HG03460 (cell line): ENCODE results near the gene TAAR8.
"Not testable (repeated sequence)": the region's sequence is repeated elsewhere in the genome, so short reads cannot be mapped to it uniquely, and the experiment has no call there.

Experiments
- ATAC-seq: cut with Tn5 transposase; IDR thresholded peaks from one replicate; pipeline ENCODE4 v1.9.1; 2021; ENCODE audit not compliant: unreplicated experiment

The TAAR8 gene, protein sequence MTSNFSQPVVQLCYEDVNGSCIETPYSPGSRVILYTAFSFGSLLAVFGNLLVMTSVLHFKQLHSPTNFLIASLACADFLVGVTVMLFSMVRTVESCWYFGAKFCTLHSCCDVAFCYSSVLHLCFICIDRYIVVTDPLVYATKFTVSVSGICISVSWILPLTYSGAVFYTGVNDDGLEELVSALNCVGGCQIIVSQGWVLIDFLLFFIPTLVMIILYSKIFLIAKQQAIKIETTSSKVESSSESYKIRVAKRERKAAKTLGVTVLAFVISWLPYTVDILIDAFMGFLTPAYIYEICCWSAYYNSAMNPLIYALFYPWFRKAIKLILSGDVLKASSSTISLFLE

DNA sequence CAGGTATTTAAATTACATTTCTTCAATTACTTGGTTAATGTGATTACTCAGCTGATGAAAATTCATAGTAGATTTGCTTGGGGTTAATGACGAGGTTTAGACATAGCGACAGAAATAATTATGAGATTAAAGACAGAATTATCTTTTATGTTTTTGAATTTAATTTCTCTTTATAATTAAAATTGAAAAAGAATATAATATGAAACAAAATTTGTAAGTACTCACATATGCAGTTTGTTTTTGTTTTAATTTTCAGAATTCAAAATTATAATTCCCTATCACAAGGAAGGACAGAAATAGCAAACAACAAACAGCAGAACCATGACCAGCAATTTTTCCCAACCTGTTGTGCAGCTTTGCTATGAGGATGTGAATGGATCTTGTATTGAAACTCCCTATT, at the start of gene TAAR8:
TAAR8 (plus strand) TSS at position 301 of the 400 bp plus-strand sequence; CDS start at position 322, 21 bp downstream.
- no peak for ATAC-seq

DNA sequence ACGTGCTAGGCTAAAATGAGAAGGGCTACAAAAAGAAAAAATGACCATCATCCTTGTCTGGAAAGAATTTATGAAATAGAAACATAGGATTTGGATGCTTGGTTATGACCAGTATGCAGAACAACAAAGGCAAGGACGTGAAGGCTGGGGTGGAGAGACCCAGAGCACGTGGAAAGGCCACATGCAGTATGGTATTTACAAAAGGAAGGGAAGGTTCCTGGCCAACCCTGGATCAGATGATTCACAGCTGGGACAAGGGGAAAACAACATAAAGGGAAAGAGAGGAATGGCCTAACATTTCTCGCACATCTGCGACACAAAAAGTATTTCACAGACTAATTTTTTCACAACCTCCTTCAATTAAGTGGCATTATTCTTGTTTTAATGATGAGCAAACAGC, 47.7 kb upstream of the TAAR8 start:
- no peak for ATAC-seq

DNA sequence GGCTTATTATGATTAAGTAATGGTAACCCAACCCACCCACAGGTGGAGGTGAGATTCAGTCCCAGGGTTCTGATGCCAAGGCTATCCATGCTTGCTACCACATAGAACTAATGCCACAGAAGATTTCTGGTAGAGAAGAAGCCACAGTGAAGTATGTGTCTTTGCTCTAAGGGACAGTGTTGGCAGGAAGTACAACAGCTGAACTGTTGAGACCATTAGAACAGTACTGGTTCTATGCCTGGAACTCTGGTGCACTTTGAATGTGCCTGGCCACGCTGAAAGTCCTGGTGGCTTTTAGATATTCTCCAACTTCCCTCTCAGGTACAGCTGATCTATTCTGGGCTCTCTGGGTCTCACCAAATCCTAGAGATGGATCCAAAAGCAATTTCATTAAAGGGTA, 47.3 kb upstream of the TAAR8 start:
- ATAC-seq: peak; percentile 48

DNA sequence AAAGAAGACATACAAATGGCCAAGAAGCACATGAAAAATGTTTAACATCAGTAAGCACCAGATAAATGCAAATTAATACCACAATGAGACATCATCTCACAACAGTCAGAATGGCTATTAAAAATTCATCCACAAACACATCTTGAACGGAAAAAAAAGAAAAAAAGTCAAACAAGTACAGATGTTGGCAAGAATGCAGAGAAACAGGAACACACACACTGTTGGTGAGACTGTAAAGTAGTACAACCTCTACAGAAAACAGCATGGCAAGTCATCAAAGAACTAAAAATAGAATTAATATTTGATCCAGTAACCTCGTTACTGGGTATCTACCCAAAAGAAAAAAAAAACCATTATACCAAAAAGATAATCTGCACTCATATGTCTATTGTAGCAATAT, 46.0 kb upstream of the TAAR8 start:
- ATAC-seq: no peak

DNA sequence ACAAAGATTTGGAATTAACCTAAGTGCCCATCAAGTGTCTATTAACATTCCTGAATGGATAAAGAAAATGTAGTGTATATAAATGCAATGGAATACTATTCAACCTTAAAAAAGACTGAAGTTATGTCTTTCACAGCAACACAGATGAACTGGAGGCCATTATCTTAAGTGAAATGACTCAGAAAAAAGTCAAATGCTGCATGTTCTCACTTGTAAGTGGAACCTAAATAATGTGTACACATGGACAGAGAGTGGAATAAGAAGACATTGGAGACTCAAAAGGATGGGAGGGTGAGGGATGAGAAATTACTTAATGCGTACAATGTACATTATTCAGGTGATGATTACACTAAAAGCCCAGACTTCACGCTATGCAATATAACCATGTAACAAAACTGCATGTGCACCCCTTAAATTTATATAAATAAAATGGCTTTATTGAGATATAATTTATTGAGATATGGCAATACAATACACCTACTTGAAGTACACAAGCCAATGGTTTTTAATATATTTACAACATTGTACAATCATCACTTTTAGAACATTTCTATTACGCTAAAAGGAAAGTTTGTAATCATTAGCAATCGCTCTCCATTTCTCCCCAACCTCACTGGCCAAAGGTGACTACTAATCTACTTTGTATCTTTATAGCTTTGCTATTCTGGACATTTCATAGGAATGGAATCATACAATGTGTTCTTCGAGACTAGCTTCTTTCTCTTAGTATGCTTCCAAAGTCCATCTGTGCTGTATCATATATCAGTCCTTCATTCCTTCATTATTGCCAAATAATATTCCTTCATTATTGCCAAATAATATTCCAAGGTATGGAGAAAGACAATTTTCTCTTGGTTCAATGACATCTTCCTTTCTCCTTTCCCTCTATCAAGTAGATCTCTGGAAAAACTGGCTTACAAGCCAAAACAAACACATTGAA, 45.3 kb upstream of the TAAR8 start:
- no peak for ATAC-seq

DNA sequence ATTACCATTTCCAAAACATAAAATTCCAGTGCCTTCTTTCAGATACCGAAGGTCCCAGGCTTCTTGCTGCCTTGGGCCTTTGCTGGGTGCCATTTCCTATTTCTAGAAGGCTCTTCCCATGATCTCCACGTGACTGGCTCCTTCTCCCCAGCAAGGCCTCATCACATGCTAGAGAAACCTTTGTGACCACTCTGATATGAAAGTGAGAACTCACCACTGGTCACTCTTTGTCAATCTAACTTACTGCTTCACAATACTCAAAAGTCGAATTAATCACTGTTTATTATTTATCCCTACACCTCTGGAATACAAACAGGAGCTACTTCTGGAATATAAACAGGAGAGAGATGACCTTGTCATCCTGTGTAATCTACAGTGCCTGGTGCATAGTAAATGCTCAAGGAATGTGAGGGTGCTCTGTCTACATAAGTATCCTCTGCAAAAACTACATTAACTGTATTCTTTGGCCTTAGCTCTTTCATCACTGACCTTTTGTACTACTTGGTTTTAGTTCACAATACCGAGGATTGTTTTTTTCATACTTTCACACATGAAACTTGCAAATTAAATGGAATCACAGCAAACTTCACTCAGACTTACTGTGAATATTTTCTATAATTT, 41.2 kb upstream of the TAAR8 start:
- peak; percentile 11 for ATAC-seq

DNA sequence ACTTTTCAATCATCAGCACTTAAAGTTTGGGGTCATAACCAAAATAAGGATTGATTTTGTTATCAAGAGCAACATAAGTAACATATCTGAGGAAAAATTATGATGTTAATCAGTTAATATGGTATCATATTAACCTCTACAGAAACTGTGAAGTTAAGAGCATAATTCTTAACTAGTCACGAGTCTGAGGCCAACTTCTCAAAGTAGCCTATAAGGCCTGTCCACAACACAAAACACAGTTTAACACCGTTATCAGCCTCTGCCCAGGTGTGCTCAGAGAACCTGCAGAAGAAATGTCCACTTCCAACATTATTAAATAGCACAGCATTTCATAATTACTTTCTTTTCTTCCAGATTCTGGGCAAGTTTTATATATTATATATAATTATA, 40.6 kb upstream of the TAAR8 start:
- peak; percentile 28 for ATAC-seq

DNA sequence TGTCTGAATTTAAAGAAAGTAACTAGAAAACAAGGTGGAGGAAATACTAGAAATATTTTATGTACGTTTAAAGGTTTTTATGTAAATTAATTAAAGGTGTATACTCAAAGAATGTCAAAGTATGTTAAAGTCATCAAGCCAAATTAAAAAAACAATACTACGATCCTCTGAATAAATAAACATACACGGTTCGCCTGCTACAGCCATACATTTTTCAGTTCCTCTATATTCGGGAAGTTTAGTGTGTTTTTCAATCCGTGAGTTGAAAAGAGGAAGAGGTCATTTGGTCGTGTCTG, 40.2 kb upstream of the TAAR8 start:
- no peak for ATAC-seq

DNA sequence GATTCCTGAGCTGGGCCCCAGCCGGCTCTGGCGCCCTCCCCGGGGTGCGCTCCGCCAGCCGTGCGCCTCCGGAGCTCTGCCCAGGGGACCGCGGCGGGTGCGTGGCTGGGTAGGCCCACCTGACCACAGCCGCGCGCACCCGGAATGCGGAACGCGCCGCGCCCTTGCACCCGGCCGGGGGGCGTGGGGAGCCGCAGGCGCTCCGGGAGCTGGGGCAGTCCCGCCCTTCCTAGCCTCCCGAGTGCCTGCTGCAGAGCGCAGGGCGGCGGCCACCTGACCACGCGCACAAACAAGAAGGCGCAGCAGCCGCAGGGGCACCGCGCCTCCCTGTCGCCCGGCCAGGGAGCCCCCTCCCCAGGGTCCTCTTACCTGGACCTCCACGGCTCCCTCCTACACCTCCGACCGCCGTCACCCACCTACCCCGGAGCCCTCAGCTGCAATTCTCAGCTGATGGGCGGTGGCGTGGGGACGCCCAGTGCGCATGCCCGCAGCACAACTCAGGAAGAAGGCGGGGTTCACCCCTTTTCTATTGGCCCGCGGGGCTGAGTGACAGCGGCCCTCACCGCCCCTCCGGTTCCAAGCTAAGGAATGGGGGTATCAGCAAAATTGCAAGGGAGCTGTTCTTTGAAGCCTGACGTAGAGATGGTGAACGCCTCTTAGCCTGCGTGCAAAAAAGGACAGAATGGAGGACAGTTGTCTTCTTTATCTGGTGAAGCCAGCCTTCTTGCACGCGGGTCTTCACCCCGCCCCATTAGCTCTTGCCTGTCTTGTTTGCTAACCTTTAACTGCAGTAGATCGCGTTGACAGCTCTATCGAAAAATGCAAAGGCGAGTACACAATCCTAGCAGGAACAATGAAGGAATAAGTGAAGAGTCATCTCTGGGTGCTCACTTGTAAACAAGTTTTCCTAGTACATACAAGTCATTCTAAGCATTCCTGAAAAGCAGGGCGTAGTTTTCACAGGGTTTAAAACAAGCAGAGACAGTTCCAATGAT, 39.5 kb upstream of the TAAR8 start, which contains the start of gene STX7:
STX7 (minus strand) TSS at position 479 of the 995 bp plus-strand sequence. CDS start 9,586 bp downstream, outside the sequence.
- ATAC-seq: peak; percentile 86

DNA sequence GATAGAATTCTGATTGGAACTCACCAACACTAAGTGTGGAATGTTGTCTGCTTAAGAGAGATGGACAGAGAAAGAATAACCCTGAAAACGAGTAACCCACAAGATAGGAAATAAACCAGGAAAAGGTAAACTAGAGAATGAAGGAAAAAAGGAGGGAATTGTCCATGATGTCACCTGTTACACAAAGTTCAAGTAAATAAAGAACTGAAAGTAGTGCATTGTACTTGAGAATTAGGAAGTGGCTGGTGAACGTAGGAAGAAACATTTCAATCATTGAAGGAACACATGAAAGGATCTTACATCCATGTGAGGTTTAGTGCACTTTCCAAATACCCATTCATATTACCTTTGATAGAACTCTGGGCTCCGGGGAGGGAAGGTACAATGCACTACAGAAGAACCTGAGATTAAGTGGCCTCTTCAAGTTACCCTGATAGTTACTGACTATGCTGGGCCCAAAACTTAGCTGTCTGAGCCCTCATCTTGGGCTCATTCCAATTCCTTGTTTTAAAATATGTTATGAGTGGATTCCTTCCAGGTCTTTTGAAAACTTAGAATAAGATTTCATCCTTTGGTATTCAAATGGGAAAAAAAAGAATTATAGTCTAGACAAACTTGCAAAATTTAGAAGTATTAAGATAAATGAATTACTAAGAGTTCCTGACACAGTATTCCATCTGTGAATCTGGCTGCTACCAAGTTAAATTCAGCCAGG, 38.5 kb upstream of the TAAR8 start:
- ATAC-seq: no peak

DNA sequence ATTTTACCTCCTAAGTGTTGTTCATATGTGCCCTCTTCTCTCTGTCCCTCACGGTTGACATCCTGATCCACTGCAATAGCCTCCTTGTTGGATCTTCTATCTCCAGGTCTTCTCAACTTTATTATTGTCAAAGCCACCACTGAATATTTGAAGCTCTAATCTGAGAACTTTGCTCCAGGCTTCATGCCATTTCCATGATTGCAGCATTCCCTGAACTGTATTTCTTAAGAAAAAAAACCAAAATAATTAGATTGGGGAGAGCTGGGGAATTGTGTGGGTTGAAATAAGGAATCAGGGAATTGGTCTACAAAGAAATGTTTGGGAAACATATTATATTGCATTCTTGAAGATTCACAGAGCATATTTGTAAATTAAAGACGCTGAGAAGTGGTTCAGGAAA, 37.1 kb upstream of the TAAR8 start:
- ATAC-seq: no peak

DNA sequence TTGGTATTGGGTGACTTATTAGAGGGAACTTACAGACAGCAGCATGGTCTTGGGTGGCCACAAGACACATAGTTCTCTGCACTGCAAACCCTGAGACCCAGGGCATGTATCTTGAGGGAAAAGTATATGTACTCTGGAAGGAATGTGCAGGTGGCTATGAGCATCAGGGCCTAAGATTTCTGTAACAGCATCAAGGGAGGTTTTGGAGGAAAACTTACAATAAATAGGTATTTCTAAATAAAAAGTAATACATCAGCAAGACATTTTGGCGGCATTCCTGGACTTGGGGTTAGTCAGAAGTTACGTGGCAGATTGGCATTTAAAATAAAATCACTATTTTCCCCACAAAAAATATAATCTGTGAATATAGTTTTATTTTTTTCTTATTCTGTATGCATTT, 31.5 kb upstream of the TAAR8 start:
- no peak for ATAC-seq

DNA sequence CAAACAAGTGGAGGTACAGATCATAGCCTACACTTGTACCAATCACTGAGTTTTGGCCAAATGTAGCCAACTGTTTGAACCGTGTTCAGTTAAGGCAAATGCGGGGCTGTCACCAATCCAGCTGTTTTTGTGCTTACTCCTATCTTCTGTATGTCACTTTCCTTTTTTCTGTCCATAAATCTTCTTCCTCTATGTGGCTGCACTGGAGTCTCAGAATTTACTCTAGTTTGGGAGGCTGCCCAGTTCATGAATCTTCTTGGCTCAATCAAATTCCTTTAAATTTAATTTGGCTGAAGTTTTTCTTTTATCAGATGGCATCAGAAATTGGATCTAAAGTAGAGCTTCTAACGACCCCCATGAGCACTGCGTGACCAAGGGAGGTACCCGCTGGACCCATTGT, 27.8 kb upstream of the TAAR8 start:
- ATAC-seq: no peak

DNA sequence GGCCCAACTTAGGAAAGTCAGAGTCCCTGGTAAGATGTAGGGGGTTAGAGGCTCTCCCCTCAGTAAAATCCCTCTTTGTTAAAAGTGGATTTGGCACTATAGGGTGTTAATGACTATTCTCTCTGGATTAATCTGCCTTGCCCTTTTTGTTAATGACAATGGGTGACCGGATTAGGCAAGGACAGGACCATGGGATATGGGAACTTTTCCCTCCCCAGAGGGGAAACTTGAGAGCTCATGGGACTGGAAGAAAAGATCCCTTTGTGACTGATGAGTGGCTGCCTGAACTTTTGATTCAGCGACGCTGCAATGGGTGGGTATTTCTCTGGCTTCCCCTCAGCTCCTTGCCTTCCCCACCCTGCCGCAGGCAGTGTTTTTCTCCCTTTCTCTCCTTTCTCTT, 26.6 kb upstream of the TAAR8 start:
- no peak for ATAC-seq

DNA sequence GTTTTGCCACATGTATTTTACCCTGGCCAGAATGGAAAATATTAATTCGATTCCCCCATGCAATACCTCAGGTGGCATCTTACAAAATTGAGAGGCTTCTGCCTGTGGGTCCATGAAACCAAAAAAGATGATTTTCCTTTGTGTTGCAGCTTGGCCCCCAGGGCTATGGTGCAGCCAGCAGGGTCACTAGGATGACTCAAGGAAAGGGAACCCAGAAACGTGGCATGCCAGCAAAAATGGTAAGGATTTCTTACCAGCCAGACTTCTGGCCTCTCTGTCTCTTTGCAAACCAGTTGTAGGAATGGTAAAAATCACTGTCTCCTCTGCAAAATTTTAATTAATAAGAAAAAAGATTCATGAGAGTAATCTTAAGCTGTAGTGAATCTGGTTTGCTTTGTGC, 26.0 kb upstream of the TAAR8 start:
- no peak for ATAC-seq

DNA sequence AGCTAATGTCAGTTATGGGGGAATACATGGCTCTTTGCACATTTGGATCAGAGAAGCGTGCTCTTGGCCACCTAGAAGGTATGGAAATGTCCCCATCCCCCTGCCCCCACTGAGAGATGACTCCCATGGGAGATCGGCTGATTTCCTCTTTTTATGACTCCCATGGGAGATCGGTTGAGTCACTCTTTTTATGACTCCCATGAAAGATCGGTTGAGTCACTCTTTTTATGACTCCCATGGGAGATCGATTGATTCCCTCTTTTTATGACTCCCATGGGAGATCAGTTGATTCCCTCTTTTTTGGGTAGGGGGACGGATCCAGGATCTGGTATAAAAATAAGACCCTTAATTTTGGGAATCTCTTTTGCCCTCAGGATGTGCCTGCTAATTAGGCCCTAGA, 24.7 kb upstream of the TAAR8 start:
- no peak for ATAC-seq

DNA sequence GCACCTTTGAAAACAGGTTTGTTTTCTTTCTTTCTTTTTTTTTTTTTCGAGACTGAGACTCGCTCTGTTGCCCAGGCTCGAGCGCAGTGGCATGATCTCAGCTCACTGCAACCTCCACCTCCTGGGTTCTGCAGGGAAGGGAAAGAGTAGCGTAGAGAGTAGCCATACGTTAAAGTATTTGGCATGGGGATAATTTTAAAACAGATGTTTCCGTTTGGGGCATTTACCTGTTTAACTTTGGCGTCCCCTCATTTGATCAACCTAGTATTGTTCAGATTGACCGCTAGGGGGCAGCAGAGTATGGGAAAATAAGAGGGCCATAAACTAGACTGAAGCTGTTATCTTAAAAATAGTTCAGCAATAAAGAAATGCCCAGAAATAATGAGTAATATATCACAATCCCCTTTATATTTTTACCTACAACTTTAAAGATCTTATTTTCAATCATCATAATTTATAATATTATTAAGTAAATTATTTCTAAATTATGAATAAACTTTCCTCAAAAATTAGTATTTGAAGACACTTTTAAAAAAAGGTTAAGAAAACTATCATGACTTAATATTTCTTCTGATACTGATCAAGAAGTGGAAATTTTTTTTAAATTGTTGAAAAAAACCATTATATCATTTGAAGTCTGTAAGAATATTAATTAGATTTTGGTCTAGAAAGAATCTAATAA, 22.0 kb upstream of the TAAR8 start:
- peak; percentile 91 for ATAC-seq

DNA sequence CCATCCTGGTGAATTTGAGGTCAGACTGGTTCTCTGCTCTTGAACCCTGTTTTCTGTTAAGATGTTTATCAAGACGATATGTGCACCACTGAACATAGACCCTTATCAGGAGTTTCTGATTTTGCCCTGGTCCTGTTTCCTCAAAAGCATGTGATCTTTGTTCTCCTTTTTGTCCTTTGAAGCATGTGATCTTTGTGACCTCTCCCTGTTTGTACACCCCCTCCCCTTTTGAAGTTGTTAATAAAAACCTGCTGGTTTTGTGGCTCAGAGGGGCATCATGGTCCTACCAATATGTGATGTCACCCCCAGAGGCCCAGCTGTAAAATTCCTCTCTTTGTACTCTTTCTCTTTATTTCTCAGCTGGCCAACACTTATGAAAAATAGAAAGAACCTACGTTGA, 17.9 kb upstream of the TAAR8 start:
- not testable (repeated sequence) for ATAC-seq

DNA sequence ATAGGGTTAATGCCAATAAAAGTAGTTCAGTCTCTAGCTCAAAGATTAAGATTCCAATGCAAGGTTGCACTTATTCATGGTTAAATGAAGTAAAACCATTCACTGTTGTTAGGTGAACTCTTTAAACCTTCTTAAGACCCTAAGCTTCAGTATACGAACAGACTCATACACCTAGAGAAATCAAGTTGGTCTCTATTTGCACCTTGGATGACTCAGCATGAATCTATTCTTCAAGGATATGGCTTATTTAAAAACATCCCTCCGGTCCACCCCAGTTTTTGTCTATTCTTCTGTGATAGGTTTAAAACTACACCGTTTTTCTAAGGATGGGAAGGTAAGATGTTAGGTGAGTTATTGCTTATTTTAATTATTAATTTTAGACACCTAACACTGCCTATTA, 15.3 kb upstream of the TAAR8 start:
- ATAC-seq: no peak
